Hematopoietic multipotent progenitor cell treated with erythropoietin and hydrocortisone succinate and interleukin-3 and kit ligand, for 17 days (in vitro differentiated cells): ENCODE results near the gene FZD7.

Experiments
- DNase-seq: peaks from one replicate; pipeline ENCODE4 v3.0.0-alpha.2; 2015; ENCODE audit warnings: low spot score

The FZD7 gene

GRCh38 chr2:202037086-202037485, 3.4 kb downstream of the FZD7 start:
- DNase-seq = no peak

- DNase-seq = no peak
These were observed 5.0 kb downstream of the FZD7 start for GRCh38 chr2:202038471-202039277.

GRCh38 chr2:202039278-202040078, 5.8 kb downstream of the FZD7 start:
- DNase-seq = no peak

- DNase-seq = no peak
These were observed 6.6 kb downstream of the FZD7 start for GRCh38 chr2:202040079-202040844.

GRCh38 chr2:202042444-202042843, 8.8 kb downstream of the FZD7 start:
- DNase-seq = no peak

- no peak for DNase-seq
These were observed 9.8 kb downstream of the FZD7 start for GRCh38 chr2:202043475-202043874.

GRCh38 chr2:202044777-202045176, 11.1 kb downstream of the FZD7 start:
- DNase-seq = no peak

- no peak for DNase-seq
These were observed 12.9 kb downstream of the FZD7 start for GRCh38 chr2:202046572-202046971.

- no peak for DNase-seq
These were observed 15.6 kb downstream of the FZD7 start for GRCh38 chr2:202049092-202049728.

GRCh38 chr2:202049840-202050239, 16.2 kb downstream of the FZD7 start:
- no peak for DNase-seq

- DNase-seq = no peak
These were observed 17.0 kb downstream of the FZD7 start for GRCh38 chr2:202050652-202051051.

GRCh38 chr2:202051499-202052161, 18.0 kb downstream of the FZD7 start:
- DNase-seq = no peak

GRCh38 chr2:202052235-202052634, 18.6 kb downstream of the FZD7 start:
- DNase-seq = no peak

- no peak for DNase-seq
These were observed 21.0 kb downstream of the FZD7 start for GRCh38 chr2:202054679-202055078.

- no peak for DNase-seq
These were observed 23.0 kb downstream of the FZD7 start for GRCh38 chr2:202056611-202057010.

GRCh38 chr2:202060218-202060617, 26.6 kb downstream of the FZD7 start:
- DNase-seq = no peak

GRCh38 chr2:202061695-202062094, 28.0 kb downstream of the FZD7 start:
- no peak for DNase-seq

GRCh38 chr2:202064171-202064880, 30.7 kb downstream of the FZD7 start:
- DNase-seq = no peak

GRCh38 chr2:202064881-202065230, 31.2 kb downstream of the FZD7 start:
- no peak for DNase-seq

- no peak for DNase-seq
These were observed 32.2 kb downstream of the FZD7 start for GRCh38 chr2:202065876-202066275.

GRCh38 chr2:202066875-202067274, 33.2 kb downstream of the FZD7 start:
- DNase-seq = no peak
